PFSK-1 (cell line): ENCODE data around the gene VWA5B1.

Experiments
- FOXP2 ChIP-seq: optimal IDR thresholded peaks from 2 replicates; pipeline ENCODE3; 2011; ENCODE audit warnings: borderline replicate concordance, control low read depth, inconsistent platforms; ENCODE audit not compliant: insufficient read depth; ENCODE audit errors: extremely low read length, extremely low read depth
- POLR2AphosphoS5 ChIP-seq: IDR thresholded peaks from 2 replicates; pipeline ENCODE4 v1.6.1; 2012; ENCODE audit warnings: low read depth, mild to moderate bottlenecking, control low read depth, low read length, moderate library complexity
- SIN3A ChIP-seq: IDR thresholded peaks from 2 replicates; pipeline ENCODE4 v1.6.1; 2012; ENCODE audit warnings: mild to moderate bottlenecking, low read length, moderate library complexity, borderline replicate concordance; ENCODE audit not compliant: insufficient read depth
- TF ChIP-seq, protein P1 (sequence below), 2 experiments: IDR thresholded peaks; 2 replicates each; pipeline versions ENCODE4 v1.6.1 to v1.8.0; 2011 to 2012; ENCODE audit warnings: low read depth in 2 of 2, low read length in 2 of 2, control low read depth in 1 of 2, inconsistent platforms in 1 of 2, mild to moderate bottlenecking in 1 of 2, moderate library complexity in 1 of 2; ENCODE audit not compliant: insufficient read depth in 1 of 2

DNA sequence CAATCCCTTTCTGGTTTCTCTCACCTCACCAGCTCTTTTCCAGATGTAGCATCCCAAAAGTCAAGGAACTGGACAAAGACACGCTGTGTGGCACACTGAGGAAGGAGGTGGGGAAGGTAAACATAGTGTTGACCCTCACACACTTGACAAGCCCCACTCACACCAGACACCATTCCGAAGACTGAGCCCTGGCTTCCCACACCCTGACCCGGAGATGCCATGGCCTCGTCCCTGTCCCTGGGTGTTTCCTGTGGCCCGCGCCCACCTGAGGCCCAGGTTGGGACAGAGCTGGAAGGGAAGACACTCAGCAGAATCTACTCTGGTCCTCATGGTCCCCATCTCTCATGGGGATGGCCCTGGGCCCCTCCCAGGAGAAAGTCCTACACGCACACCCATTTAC, 16.4 kb downstream of the VWA5B1 start:
- TF ChIP-seq SIN3A (no peak), FOXP2 (no peak), POLR2AphosphoS5 (no peak)
- TF ChIP-seq, protein P1, sequence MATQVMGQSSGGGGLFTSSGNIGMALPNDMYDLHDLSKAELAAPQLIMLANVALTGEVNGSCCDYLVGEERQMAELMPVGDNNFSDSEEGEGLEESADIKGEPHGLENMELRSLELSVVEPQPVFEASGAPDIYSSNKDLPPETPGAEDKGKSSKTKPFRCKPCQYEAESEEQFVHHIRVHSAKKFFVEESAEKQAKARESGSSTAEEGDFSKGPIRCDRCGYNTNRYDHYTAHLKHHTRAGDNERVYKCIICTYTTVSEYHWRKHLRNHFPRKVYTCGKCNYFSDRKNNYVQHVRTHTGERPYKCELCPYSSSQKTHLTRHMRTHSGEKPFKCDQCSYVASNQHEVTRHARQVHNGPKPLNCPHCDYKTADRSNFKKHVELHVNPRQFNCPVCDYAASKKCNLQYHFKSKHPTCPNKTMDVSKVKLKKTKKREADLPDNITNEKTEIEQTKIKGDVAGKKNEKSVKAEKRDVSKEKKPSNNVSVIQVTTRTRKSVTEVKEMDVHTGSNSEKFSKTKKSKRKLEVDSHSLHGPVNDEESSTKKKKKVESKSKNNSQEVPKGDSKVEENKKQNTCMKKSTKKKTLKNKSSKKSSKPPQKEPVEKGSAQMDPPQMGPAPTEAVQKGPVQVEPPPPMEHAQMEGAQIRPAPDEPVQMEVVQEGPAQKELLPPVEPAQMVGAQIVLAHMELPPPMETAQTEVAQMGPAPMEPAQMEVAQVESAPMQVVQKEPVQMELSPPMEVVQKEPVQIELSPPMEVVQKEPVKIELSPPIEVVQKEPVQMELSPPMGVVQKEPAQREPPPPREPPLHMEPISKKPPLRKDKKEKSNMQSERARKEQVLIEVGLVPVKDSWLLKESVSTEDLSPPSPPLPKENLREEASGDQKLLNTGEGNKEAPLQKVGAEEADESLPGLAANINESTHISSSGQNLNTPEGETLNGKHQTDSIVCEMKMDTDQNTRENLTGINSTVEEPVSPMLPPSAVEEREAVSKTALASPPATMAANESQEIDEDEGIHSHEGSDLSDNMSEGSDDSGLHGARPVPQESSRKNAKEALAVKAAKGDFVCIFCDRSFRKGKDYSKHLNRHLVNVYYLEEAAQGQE (IDR thresholded peaks at IDR 0.05; ENCODE audit: insufficient read depth in 1 of 2, low read depth in 2 of 2, low read length in 2 of 2): no peak
